ENCODE results near the gene RNF223.
"Not testable (repeated sequence)": the region's sequence is repeated elsewhere in the genome, so short reads cannot be mapped to it uniquely, and the experiment has no call there.

The RNF223 gene

GRCh38 chr1:1033731-1034438, 40.2 kb downstream of the RNF223 start:
- Histone ChIP-seq H4K20me1 (peaks cover 54 to 79% (median 65%) of the 10 kb centered on the region in 11 experiments; a peak in 21 of 22 replicates), H3K9ac (peak overlapping the region; percentile 15 to 70 (median 59); a peak in 15 of 22 replicates), H3K36me3 (peaks cover 0 to 5% (median 0%) of the 10 kb centered on the region in 11 experiments; a peak in 1 of 22 replicates), H3K27ac (no peak overlapping the region; a peak in 1 of 22 replicates), H3K4me3 (peak overlapping the region; percentile 45 to 65 (median 55)), H3K4me2 (peak overlapping the region; percentile 87 to 98 (median 93)), H3K27me3 (peaks cover 22 to 68% (median 27%) of the 10 kb centered on the region in 11 experiments), H3K9me3 (replicated peaks in 1 of 11) (no peaks in the 10 kb centered on the region), H3K4me1 (peaks cover 40 to 79% (median 72%) of the 10 kb centered on the region in 10 experiments)
- TF ChIP-seq Cebpa-rat (IDR thresholded peaks at IDR 0.05): no peak

- Histone ChIP-seq H3K4me1 (peaks cover 32 to 74% (median 67%) of the 10 kb centered on the region in 10 experiments), H3K27ac (peak overlapping the region in 3 of 11 experiments; percentile 25 to 40 (median 38); a peak in 2 of 22 replicates), H3K4me2 (peak overlapping the region; percentile 92 to 100 (median 99)), H4K20me1 (peaks cover 46 to 75% (median 57%) of the 10 kb centered on the region in 11 experiments; a peak in 21 of 22 replicates), H3K36me3 (peaks cover 0 to 5% (median 0%) of the 10 kb centered on the region in 11 experiments; a peak in 1 of 22 replicates), H3K9me3 (replicated peaks in 1 of 11) (no peaks in the 10 kb centered on the region), H3K4me3 (peak overlapping the region; percentile 53 to 72 (median 64)), H3K9ac (peak overlapping the region; percentile 30 to 72 (median 61); a peak in 18 of 22 replicates), H3K27me3 (peaks cover 22 to 64% (median 27%) of the 10 kb centered on the region in 11 experiments)
- no peak for TF ChIP-seq Cebpa-rat (IDR thresholded peaks at IDR 0.05)
Observed at GRCh38 chr1:1033009-1033587, 41.0 kb downstream of the RNF223 start.

- peak overlapping the region; percentile 92 to 100 (median 99) for H3K4me2 ChIP-seq
- H3K4me1 ChIP-seq: peaks cover 32 to 74% (median 67%) of the 10 kb centered on the region in 10 experiments
- TF ChIP-seq Cebpa-rat (IDR thresholded peaks at IDR 0.05): no peak
- H4K20me1 ChIP-seq: peaks cover 45 to 75% (median 55%) of the 10 kb centered on the region in 11 experiments; a peak in 21 of 22 replicates
- no peak overlapping the region for H3K27ac ChIP-seq
- H3K4me3 ChIP-seq: peak overlapping the region; percentile 53 to 72 (median 64); a peak in 18 of 20 replicates
- H3K9ac ChIP-seq: peak overlapping the region in 8 of 11 experiments; percentile 33 to 72 (median 58); a peak in 12 of 22 replicates
- no peaks in the 10 kb centered on the region for H3K9me3 ChIP-seq (replicated peaks in 1 of 11)
- H3K36me3 ChIP-seq: peaks cover 0 to 5% (median 0%) of the 10 kb centered on the region in 11 experiments; a peak in 1 of 22 replicates
- peaks cover 22 to 63% (median 27%) of the 10 kb centered on the region in 11 experiments for H3K27me3 ChIP-seq
Observed at GRCh38 chr1:1032424-1032823, 41.7 kb downstream of the RNF223 start.

- TF ChIP-seq Cebpa-rat (IDR thresholded peaks at IDR 0.05): no peak
- Histone ChIP-seq H3K27me3 (peaks cover 22 to 64% (median 27%) of the 10 kb centered on the region in 11 experiments), H3K9ac (peak overlapping the region in 3 of 11 experiments; percentile 56 to 70 (median 64); a peak in 6 of 22 replicates), H3K4me3 (no peak overlapping the region), H3K4me1 (peaks cover 39 to 74% (median 67%) of the 10 kb centered on the region in 10 experiments), H3K9me3 (replicated peaks in 1 of 11) (no peaks in the 10 kb centered on the region), H4K20me1 (peaks cover 49 to 75% (median 56%) of the 10 kb centered on the region in 11 experiments; a peak in 21 of 22 replicates), H3K4me2 (peak overlapping the region; percentile 92 to 100 (median 99)), H3K27ac (peak overlapping the region in 3 of 11 experiments; percentile 49 to 53 (median 51); a peak in 4 of 22 replicates), H3K36me3 (peaks cover 0 to 5% (median 0%) of the 10 kb centered on the region in 11 experiments; a peak in 1 of 22 replicates)
Observed at GRCh38 chr1:1031659-1032235, 42.4 kb downstream of the RNF223 start.

- Histone ChIP-seq H3K4me2 (peak overlapping the region; percentile 92 to 100 (median 99)), H3K4me1 (peaks cover 45 to 74% (median 68%) of the 10 kb centered on the region in 10 experiments)
Observed at GRCh38 chr1:1030867-1031658, 43.0 kb downstream of the RNF223 start.

GRCh38 chr1:1027791-1028190, 46.3 kb downstream of the RNF223 start:
- Histone ChIP-seq H4K20me1 (peaks cover 31 to 77% (median 49%) of the 10 kb centered on the region in 11 experiments; a peak in 21 of 22 replicates), H3K27me3 (peaks cover 0 to 29% (median 2%) of the 10 kb centered on the region in 11 experiments; a peak in 8 of 22 replicates), H3K9me3 (replicated peaks in 1 of 11) (no peaks in the 10 kb centered on the region), H3K36me3 (no peaks in the 10 kb centered on the region), H3K4me2 (peak overlapping the region; percentile 64 to 97 (median 86)), H3K4me1 (peaks cover 51 to 83% (median 77%) of the 10 kb centered on the region in 10 experiments), H3K9ac (peak overlapping the region in 3 of 11 experiments; percentile 36 to 58 (median 50); a peak in 6 of 22 replicates), H3K27ac (peak overlapping the region in 4 of 11 experiments; percentile 14 to 40 (median 20); a peak in 4 of 22 replicates), H3K4me3 (no peak overlapping the region; a peak in 2 of 20 replicates)
- peak in 2 of 11 experiments; percentile 53 to 55; a peak in 3 of 22 replicates for TF ChIP-seq Cebpa-rat (IDR thresholded peaks at IDR 0.05)

More at GRCh38 chr1:1030867-1031658, 43.0 kb downstream of the RNF223 start:
- peaks cover 22 to 58% (median 27%) of the 10 kb centered on the region in 11 experiments for H3K27me3 ChIP-seq
- peaks cover 49 to 75% (median 56%) of the 10 kb centered on the region in 11 experiments; a peak in 21 of 22 replicates for H4K20me1 ChIP-seq
- H3K36me3 ChIP-seq; H3K9me3 ChIP-seq (replicated peaks in 1 of 11); H3K4me3 ChIP-seq: not testable (repeated sequence)
- peak overlapping the region in 3 of 11 experiments; percentile 56 to 58 (median 57); a peak in 6 of 22 replicates for H3K9ac ChIP-seq
- peak overlapping the region in 3 of 11 experiments; percentile 49 to 53 (median 51); a peak in 4 of 22 replicates for H3K27ac ChIP-seq

- Histone ChIP-seq H3K4me3 (no peak overlapping the region; a peak in 1 of 20 replicates), H3K4me2 (peak overlapping the region; percentile 64 to 97 (median 86)), H3K4me1 (peaks cover 52 to 83% (median 77%) of the 10 kb centered on the region in 10 experiments), H3K36me3 (no peaks in the 10 kb centered on the region), H3K27ac (no peak overlapping the region), H3K9ac (peak overlapping the region in 2 of 11 experiments; percentile 36 to 50; a peak in 1 of 22 replicates), H3K27me3 (peaks cover 0 to 22% (median 2%) of the 10 kb centered on the region in 11 experiments; a peak in 8 of 22 replicates), H4K20me1 (peaks cover 21 to 77% (median 44%) of the 10 kb centered on the region in 11 experiments; a peak in 21 of 22 replicates), H3K9me3 (replicated peaks in 1 of 11) (no peaks in the 10 kb centered on the region)
- no peak for TF ChIP-seq Cebpa-rat (IDR thresholded peaks at IDR 0.05)
Observed at GRCh38 chr1:1026599-1027413, 47.3 kb downstream of the RNF223 start.
